IMR-90 (cell line): ENCODE measurements around the gene SLC16A5. TPM values are rescaled to one million over a fixed set of nuclear protein-coding genes. Genes with fewer than 3 reads are reported as not detected.
"Not testable (repeated sequence)": the region's sequence is repeated elsewhere in the genome, so short reads cannot be mapped to it uniquely, and the experiment has no call there.

ENCODE experiments used
- ATAC-seq: fragments of 200-7000 bp; cut with Tn5 transposase; 2 replicates; pipeline ENCODE4 v1.9.1; 2020; ENCODE audit warnings: low read depth, mild to moderate bottlenecking, moderate library complexity
- BruUV-seq: library from RNA; stranded (reverse); fragments of 400-500 nt; replicated peaks from 2 replicates; lab custom pipeline; 2021; lab: Mats Ljungman, UMichigan
- CTCF ChIA-PET: fragments of 300-600 bp; formaldehyde crosslinking; extraction: SDS; loops from one replicate; lab custom pipeline; 2021; ENCODE audit warnings: antibody characterized with exemption; lab: Yijun Ruan, JAX
- POLR2A ChIA-PET: fragments of 300-600 bp; sonication (Branson Sonifier 250); formaldehyde crosslinking; loops from one replicate; lab custom pipeline; 2022; ENCODE audit warnings: antibody characterized with exemption; ENCODE audit not compliant: unreplicated experiment; lab: Charles Lee
- DNase-seq: peaks from one replicate; pipeline ENCODE4 v3.0.0; 2013
- H2AFZ ChIP-seq: replicated peaks from 2 replicates; pipeline ENCODE3; 2013; ENCODE audit warnings: low read length, mild to moderate bottlenecking; ENCODE audit not compliant: poor library complexity
- H2AK5ac ChIP-seq: 2 replicates; pipeline ENCODE4 v1.6.1; 2013; ENCODE audit warnings: low read depth, low read length, inconsistent platforms
- H2AK9ac ChIP-seq: replicated peaks from 2 replicates; pipeline ENCODE3; 2013; ENCODE audit warnings: mild to moderate bottlenecking, low read depth, low read length, moderate library complexity; ENCODE audit not compliant: poor library complexity
- H2BK120ac ChIP-seq: 2 replicates; pipeline ENCODE4 v1.6.1; 2013; ENCODE audit warnings: low read depth, low read length, inconsistent platforms
- H2BK15ac ChIP-seq: 3 replicates; pipeline ENCODE4 v1.6.1; 2013; ENCODE audit warnings: low read depth, low read length, inconsistent platforms
- H2BK20ac ChIP-seq: 2 replicates; pipeline ENCODE4 v1.6.1; 2013; ENCODE audit warnings: low read depth, mild to moderate bottlenecking, inconsistent platforms, low read length, moderate library complexity
- H2BK5ac ChIP-seq: 2 replicates; pipeline ENCODE4 v1.6.1; 2013; ENCODE audit warnings: mild to moderate bottlenecking, low read depth, low read length, inconsistent platforms; ENCODE audit not compliant: poor library complexity, severe bottlenecking
- H3K14ac ChIP-seq: replicated peaks from 2 replicates; pipeline ENCODE4 v1.6.1; 2013; ENCODE audit warnings: low read depth, low read length, inconsistent platforms
- H3K18ac ChIP-seq: 2 replicates; pipeline ENCODE4 v1.6.1; 2013; ENCODE audit warnings: low read depth, low read length, control low read depth
- H3K23ac ChIP-seq: 2 replicates; pipeline ENCODE4 v1.6.1; 2013; ENCODE audit warnings: low read depth, low read length, inconsistent platforms
- H3K27ac ChIP-seq: 2 replicates; pipeline ENCODE4 v1.5.1; 2013; ENCODE audit warnings: mild to moderate bottlenecking, control low read depth, low read length; ENCODE audit not compliant: insufficient read depth
- H3K27me3 ChIP-seq: 2 replicates; pipeline ENCODE4 v1.6.1; 2013; ENCODE audit warnings: low read length; ENCODE audit not compliant: control insufficient read depth, insufficient read depth
- H3K36me3 ChIP-seq: 2 replicates; pipeline ENCODE4 v1.6.1; 2013; ENCODE audit warnings: low read length, mixed read lengths; ENCODE audit not compliant: control insufficient read depth, insufficient read depth
- H3K4ac ChIP-seq: 2 replicates; pipeline ENCODE4 v1.6.1; 2013; ENCODE audit warnings: low read depth, low read length, inconsistent platforms
- H3K4me1 ChIP-seq: 2 replicates; pipeline ENCODE4 v1.6.1; 2013; ENCODE audit warnings: low read length, mixed read lengths; ENCODE audit not compliant: control insufficient read depth, insufficient read depth
- H3K4me2 ChIP-seq: 2 replicates; pipeline ENCODE4 v1.6.1; 2013; ENCODE audit warnings: low read depth, mild to moderate bottlenecking, control low read depth, low read length, moderate library complexity
- H3K4me3 ChIP-seq: 2 replicates; pipeline ENCODE4 v1.5.1; 2013; ENCODE audit warnings: low read depth, mild to moderate bottlenecking, control low read depth, low read length, moderate library complexity; ENCODE audit not compliant: insufficient read depth
- H3K56ac ChIP-seq: 2 replicates; pipeline ENCODE4 v1.6.1; 2013; ENCODE audit warnings: low read length, inconsistent platforms; ENCODE audit not compliant: insufficient read depth; ENCODE audit errors: extremely low read depth
- H3K79me1 ChIP-seq, 2 experiments: 2 replicates each; pipeline ENCODE4 v1.6.1; 2013; ENCODE audit warnings: low read length in 2 of 2, inconsistent platforms in 1 of 2, low read depth in 1 of 2
- H3K9ac ChIP-seq: 2 replicates; pipeline ENCODE4 v1.6.1; 2013; ENCODE audit warnings: low read depth, low read length, control low read depth
- H3K9me1 ChIP-seq: 2 replicates; pipeline ENCODE4 v1.6.1; 2013; ENCODE audit warnings: low read length, inconsistent platforms; ENCODE audit not compliant: insufficient read depth
- H3K9me3 ChIP-seq: 2 replicates; pipeline ENCODE4 v1.6.1; 2013; ENCODE audit warnings: low read length; ENCODE audit not compliant: control insufficient read depth, insufficient read depth
- H4K20me1 ChIP-seq: 2 replicates; pipeline ENCODE4 v1.6.1; 2013; ENCODE audit warnings: low read length, inconsistent platforms; ENCODE audit not compliant: insufficient read depth
- H4K5ac ChIP-seq: 2 replicates; pipeline ENCODE4 v1.6.1; 2013; ENCODE audit warnings: mild to moderate bottlenecking, low read depth, low read length, control low read depth
- H4K8ac ChIP-seq, 2 experiments: 2 replicates each; pipeline ENCODE4 v1.6.1; 2013; ENCODE audit warnings: low read depth in 2 of 2, low read length in 2 of 2, control low read depth in 1 of 2, inconsistent platforms in 1 of 2
- H4K91ac ChIP-seq: 2 replicates; pipeline ENCODE4 v1.6.1; 2013; ENCODE audit warnings: low read depth, low read length, inconsistent platforms; ENCODE audit not compliant: insufficient read depth
- WGBS, 2 experiments: methylation state at CpG; one replicate each; pipeline versions ENCODE4 v1.1.5 to v1.1.7; 2013; ENCODE audit warnings: missing lambda C conversion rate in 2 of 2; ENCODE audit not compliant: insufficient read length in 1 of 2; ENCODE audit errors: extremely low coverage in 2 of 2; 5-methylcytosine and 5-hydroxymethylcytosine counted together
- dilution Hi-C: fragments of 300-500 bp; cut with HindIII; formaldehyde crosslinking; loops from one replicate; pipeline ENCODE4 v1.14.3; 2018; ENCODE audit warnings: low sequenced_read_pairs; ENCODE audit not compliant: unreplicated experiment
- in situ Hi-C: fragments of 300-500 bp; cut with MboI; formaldehyde crosslinking; loops from 3 replicates; pipeline ENCODE4 v1.14.3; 2019; ENCODE audit warnings: low sequenced_read_pairs, inconsistent platforms, mixed read lengths
- intact Hi-C: fragments of 100-400 bp; cut with micrococcal nuclease; formaldehyde crosslinking; loops from 2 replicates; pipeline ENCODE4 v1.10.0; 2022
- polyA plus RNA-seq, 3 experiments: library from polyadenylated mRNA; depleted of rRNA; stranded (reverse); fragments of >200 nt; gene quantifications; 2 replicates each; pipeline ENCODE4 v1.2.3, GENCODE V29; 2012; ENCODE audit warnings: low replicate concordance in 1 of 3
- total RNA-seq: library from RNA; depleted of rRNA; stranded (reverse); fragments of >200 nt; gene quantifications from 2 replicates; pipeline ENCODE4 v1.2.3, GENCODE V29; 2012

The SLC16A5 gene
- total and polyA plus RNA-seq, 2 of the 4 experiments (the other 2 are of a cell fraction), result 1.8 to 7.1 TPM

DNA sequence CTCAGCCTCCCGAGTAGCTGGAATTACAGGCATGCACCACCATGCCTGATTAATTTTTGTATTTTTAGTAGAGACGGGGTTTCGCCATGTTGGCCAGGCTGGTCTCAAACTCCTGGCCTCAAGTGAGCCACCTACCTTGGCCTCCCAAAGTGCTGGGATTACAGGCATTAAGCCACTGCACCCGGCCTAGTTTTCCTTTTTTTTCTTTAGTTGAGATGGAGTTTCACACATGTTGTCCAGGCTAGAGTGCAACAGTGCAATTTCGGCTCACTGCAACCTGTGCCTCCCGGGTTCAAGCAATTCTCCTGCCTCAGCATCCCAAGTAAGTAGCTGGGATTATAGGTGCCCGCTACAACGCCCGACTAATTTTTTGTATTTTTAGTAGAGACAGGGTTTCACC lies 50.0 kb downstream of the SLC16A5 start:
- H4K8ac ChIP-seq, H2BK120ac ChIP-seq, H2BK15ac ChIP-seq, H3K27ac ChIP-seq, H3K9me1 ChIP-seq, POLR2A ChIA-PET, H3K4me3 ChIP-seq, H4K20me1 ChIP-seq, H2AK9ac ChIP-seq, H2BK5ac ChIP-seq, H4K91ac ChIP-seq, H3K4me1 ChIP-seq, BruUV-seq, H3K4me2 ChIP-seq, H3K4ac ChIP-seq, H3K9ac ChIP-seq, H3K14ac ChIP-seq, H3K56ac ChIP-seq, H3K18ac ChIP-seq, H3K9me3 ChIP-seq, dilution Hi-C loops, H3K23ac ChIP-seq, H2BK20ac ChIP-seq, ATAC-seq, in situ Hi-C loops, DNase-seq, CTCF ChIA-PET, H4K5ac ChIP-seq, H2AFZ ChIP-seq, H3K27me3 ChIP-seq, H2AK5ac ChIP-seq: not testable (repeated sequence)
- intact Hi-C loops, result loop anchor here (2.0 kb wide), 1 partner anchor 15 kb away; no protein-coding TSS in a partner anchor
- Histone ChIP-seq H3K36me3 (peaks cover 26% of the 10 kb centered on the region), H3K79me1 (peaks cover 26 to 56% of the 10 kb centered on the region in 2 experiments)
- WGBS, 2 experiments, result no CpG with 5 or more reads among the region's 9 CpGs
